SK-N-SH (cell line): ENCODE results near the gene PPP1R17. TPM values are rescaled to one million over a fixed set of nuclear protein-coding genes. Genes with fewer than 3 reads are reported as not detected.

ENCODE experiments used
- CTCF ChIA-PET: fragments of 300-600, 350-600 bp; formaldehyde crosslinking; extraction: SDS; loops from one replicate; lab custom pipeline; 2021; lab: Yijun Ruan, JAX
- POLR2A ChIA-PET: fragments of 350-600 bp; sonication (Branson Sonifier 250); formaldehyde crosslinking; extraction: SDS; loops from one replicate; lab custom pipeline; 2020; ENCODE audit warnings: antibody characterized with exemption, inconsistent platforms; lab: Yijun Ruan, JAX
- DNase-seq: peaks from one replicate; pipeline ENCODE4 v3.0.0; 2012
- H2AFZ ChIP-seq: fragments of 200-600 bp; sonication (generic); 2 replicates; pipeline ENCODE4 v1.8.1; 2016; ENCODE audit warnings: antibody characterized with exemption, mild to moderate bottlenecking, low read depth
- H3F3A ChIP-seq: fragments of 200-600 bp; sonication (generic); replicated peaks from 2 replicates; pipeline ENCODE3; 2016; ENCODE audit warnings: antibody characterized with exemption, mild to moderate bottlenecking; ENCODE audit not compliant: insufficient read depth
- H3K27ac ChIP-seq, 2 experiments: fragments of 200-500 bp in 1 of 2; fragments of 200-600 bp in 1 of 2; sonication (Bioruptor generic) in 1 of 2; sonication (generic), shearing (Covaris generic) in 1 of 2; 2 replicates each; pipeline versions ENCODE4 v1.5.1 to v1.6.1; 2014 to 2016; ENCODE audit warnings: low read depth in 2 of 2, inconsistent platforms in 1 of 2, low read length in 1 of 2, mild to moderate bottlenecking in 1 of 2, mixed read lengths in 1 of 2
- H3K27me3 ChIP-seq: fragments of 200-600 bp; sonication (generic), shearing (Covaris generic); 2 replicates; pipeline ENCODE4 v1.6.1; 2016; ENCODE audit warnings: mixed run types; ENCODE audit not compliant: insufficient read depth
- H3K36me3 ChIP-seq, 2 experiments: fragments of 200-500 bp in 1 of 2; fragments of 200-600 bp in 1 of 2; sonication (Bioruptor generic) in 1 of 2; sonication (generic) in 1 of 2; replicated peaks in 1 of 2; 2 replicates each; pipeline versions ENCODE3 to v1.5.1; 2014 to 2016; ENCODE audit warnings: low read length in 1 of 2, mild to moderate bottlenecking in 1 of 2; ENCODE audit not compliant: insufficient read depth in 2 of 2, control insufficient read depth in 1 of 2
- H3K4me1 ChIP-seq, 2 experiments: fragments of 200-500 bp in 1 of 2; fragments of 200-600 bp in 1 of 2; sonication (Bioruptor generic) in 1 of 2; sonication (generic), shearing (Covaris generic) in 1 of 2; 2 replicates each; pipeline versions ENCODE4 v1.5.1 to v1.6.1; 2014 to 2016; ENCODE audit warnings: low read depth in 1 of 2, low read length in 1 of 2, mixed run types in 1 of 2; ENCODE audit not compliant: insufficient read depth in 2 of 2, control insufficient read depth in 1 of 2
- H3K4me2 ChIP-seq: fragments of 200-600 bp; sonication (generic), shearing (Covaris generic); 2 replicates; pipeline ENCODE4 v1.6.1; 2017; ENCODE audit warnings: mixed run types
- H3K4me3 ChIP-seq, 2 experiments: fragments of 200-500 bp in 1 of 2; fragments of 200-600 bp in 1 of 2; sonication (Bioruptor generic) in 1 of 2; sonication (generic), shearing (Covaris generic) in 1 of 2; 2 replicates each; pipeline versions ENCODE4 v1.5.1 to v1.8.1; 2014 to 2016; ENCODE audit warnings: low read depth in 2 of 2, inconsistent platforms in 1 of 2, low read length in 1 of 2, mild to moderate bottlenecking in 1 of 2, mixed read lengths in 1 of 2, moderate library complexity in 1 of 2
- H3K79me2 ChIP-seq: fragments of 200-600 bp; sonication (generic); 2 replicates; pipeline ENCODE4 v1.8.1; 2017; ENCODE audit warnings: mild to moderate bottlenecking; ENCODE audit not compliant: insufficient read depth
- H3K9ac ChIP-seq: fragments of 200-600 bp; sonication (generic); 2 replicates; pipeline ENCODE4 v1.6.1; 2017; ENCODE audit warnings: mixed run types
- H3K9me2 ChIP-seq: fragments of 200-600 bp; sonication (generic); 2 replicates; pipeline ENCODE4 v1.6.1; 2017; ENCODE audit warnings: mixed run types
- H3K9me3 ChIP-seq: fragments of 200-600 bp; sonication (generic); 2 replicates; pipeline ENCODE4 v1.6.1; 2017; ENCODE audit warnings: mixed run types, mild to moderate bottlenecking, moderate library complexity
- H4K20me1 ChIP-seq: fragments of 200-600 bp; sonication (generic); 2 replicates; pipeline ENCODE4 v1.6.1; 2017; ENCODE audit warnings: mild to moderate bottlenecking, mixed run types; ENCODE audit not compliant: insufficient read depth
- CHD2 ChIP-seq: fragments of 150-350 bp; IDR thresholded peaks from 2 replicates; pipeline ENCODE4 v1.6.1; 2018; ENCODE audit warnings: low read length; ENCODE audit not compliant: partially characterized antibody
- EZH2phosphoT487 ChIP-seq: fragments of 200-600 bp; sonication (generic); IDR thresholded peaks from 2 replicates; pipeline ENCODE4 v1.6.1; 2017; ENCODE audit warnings: low read depth, mixed run types, mild to moderate bottlenecking, antibody characterized with exemption, moderate library complexity, borderline replicate concordance
- FOSL2 ChIP-seq: IDR thresholded peaks from 2 replicates; pipeline ENCODE4 v1.4.0; 2012; ENCODE audit warnings: low read depth, mild to moderate bottlenecking, moderate library complexity, borderline replicate concordance
- FOXJ3 ChIP-seq: sonication (generic); formaldehyde crosslinking; IDR thresholded peaks from 2 replicates; pipeline ENCODE4 v1.5.1; 2020; ENCODE audit warnings: mild to moderate bottlenecking, missing genetic modification reagents
- GABPA ChIP-seq: IDR thresholded peaks from 2 replicates; pipeline ENCODE4 v1.4.0; 2012; ENCODE audit warnings: low read depth, mild to moderate bottlenecking
- MXI1 ChIP-seq: IDR thresholded peaks from 2 replicates; pipeline ENCODE4 v1.6.1; 2012; ENCODE audit warnings: mild to moderate bottlenecking, low read depth, low read length, improper control_type of control experiment
- POLR2AphosphoS5 ChIP-seq: IDR thresholded peaks from 2 replicates; pipeline ENCODE4 v1.6.1; 2012; ENCODE audit warnings: low read depth, low read length
- RCOR1 ChIP-seq: fragments of 150-350 bp; IDR thresholded peaks from 2 replicates; pipeline ENCODE4 v1.6.1; 2017; ENCODE audit warnings: antibody characterized with exemption, low read length
- TEAD4 ChIP-seq: IDR thresholded peaks from 2 replicates; pipeline ENCODE4 v1.4.0; 2012; ENCODE audit warnings: mild to moderate bottlenecking, borderline replicate concordance; ENCODE audit not compliant: insufficient read depth
- YY1 ChIP-seq: IDR thresholded peaks from 2 replicates; pipeline ENCODE4 v1.4.0; 2012; ENCODE audit warnings: low read depth, mild to moderate bottlenecking
- WGBS: methylation state at CpG from one replicate; pipeline ENCODE4 v1.1.6; 2017; ENCODE audit warnings: low lambda C conversion rate; 5-methylcytosine and 5-hydroxymethylcytosine counted together
- polyA plus RNA-seq, 3 experiments: library from polyadenylated mRNA; depleted of rRNA; stranded (reverse); fragments of >200 nt; gene quantifications; 2 replicates each; pipeline ENCODE4 v1.2.3, GENCODE V29; 2012
- TF ChIP-seq, protein P1 (sequence below): IDR thresholded peaks from 2 replicates; pipeline ENCODE4 v1.6.1; 2012; ENCODE audit warnings: mild to moderate bottlenecking, low read depth, low read length, moderate library complexity
- TF ChIP-seq, protein P2 (sequence below): fragments of 200-600 bp; sonication (generic); IDR thresholded peaks from 2 replicates; pipeline ENCODE4 v1.6.1; 2017; ENCODE audit warnings: antibody characterized with exemption, mild to moderate bottlenecking, moderate library complexity
- TF ChIP-seq, protein P3 (sequence below): IDR thresholded peaks from 2 replicates; pipeline ENCODE4 v1.4.0; 2012; ENCODE audit warnings: low read depth
- TF ChIP-seq, protein P4 (sequence below): IDR thresholded peaks from 2 replicates; pipeline ENCODE4 v1.4.0; 2012; ENCODE audit warnings: low read depth, borderline replicate concordance
- TF ChIP-seq, protein P5 (sequence below): IDR thresholded peaks from 2 replicates; pipeline ENCODE4 v1.4.0; 2012; ENCODE audit warnings: low read depth, borderline replicate concordance

PPP1R17 gene
- polyA plus RNA-seq, 1 of the 3 experiments (the other 2 are of a cell fraction), result not detected

DNA sequence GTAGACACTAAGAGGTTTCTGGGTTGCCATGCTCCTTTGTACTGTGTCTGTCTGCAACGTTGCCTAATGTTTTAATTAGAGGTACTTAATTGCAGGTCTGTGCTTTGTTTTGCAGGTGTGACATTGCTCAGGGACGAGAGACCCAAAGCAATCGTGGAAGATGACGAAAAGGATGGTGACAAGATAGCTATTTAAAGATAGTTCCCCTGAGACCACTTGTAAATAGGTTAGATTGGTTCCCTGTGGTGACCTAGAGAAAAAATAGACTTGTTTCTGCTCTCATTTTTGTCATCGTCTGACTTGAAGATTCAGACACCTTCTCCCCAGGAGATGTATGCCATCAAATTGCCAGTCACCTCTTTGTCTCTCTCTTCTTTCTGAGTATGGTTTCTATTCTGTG is 20.1 kb downstream of the PPP1R17 start:
- no peaks in the 10 kb centered on the region for H4K20me1 ChIP-seq
- H2AFZ ChIP-seq, result no peak overlapping the region
- no peak for DNase-seq
- H3K4me3 ChIP-seq, result no peak overlapping the region
- H3K27ac ChIP-seq, result no peak overlapping the region
- H3K79me2 ChIP-seq, result no peaks in the 10 kb centered on the region
- no peaks in the 10 kb centered on the region for H3K9me2 ChIP-seq
- H3K4me1 ChIP-seq, result no peaks in the 10 kb centered on the region
- no peaks in the 10 kb centered on the region for H3K9me3 ChIP-seq
- POLR2A ChIA-PET, result no interaction called here
- 1% methylated on average over 5 of the region's 5 CpGs for WGBS
- TF ChIP-seq GABPA, result no peak
- no peak for TF ChIP-seq MXI1
- TF ChIP-seq, protein P1, sequence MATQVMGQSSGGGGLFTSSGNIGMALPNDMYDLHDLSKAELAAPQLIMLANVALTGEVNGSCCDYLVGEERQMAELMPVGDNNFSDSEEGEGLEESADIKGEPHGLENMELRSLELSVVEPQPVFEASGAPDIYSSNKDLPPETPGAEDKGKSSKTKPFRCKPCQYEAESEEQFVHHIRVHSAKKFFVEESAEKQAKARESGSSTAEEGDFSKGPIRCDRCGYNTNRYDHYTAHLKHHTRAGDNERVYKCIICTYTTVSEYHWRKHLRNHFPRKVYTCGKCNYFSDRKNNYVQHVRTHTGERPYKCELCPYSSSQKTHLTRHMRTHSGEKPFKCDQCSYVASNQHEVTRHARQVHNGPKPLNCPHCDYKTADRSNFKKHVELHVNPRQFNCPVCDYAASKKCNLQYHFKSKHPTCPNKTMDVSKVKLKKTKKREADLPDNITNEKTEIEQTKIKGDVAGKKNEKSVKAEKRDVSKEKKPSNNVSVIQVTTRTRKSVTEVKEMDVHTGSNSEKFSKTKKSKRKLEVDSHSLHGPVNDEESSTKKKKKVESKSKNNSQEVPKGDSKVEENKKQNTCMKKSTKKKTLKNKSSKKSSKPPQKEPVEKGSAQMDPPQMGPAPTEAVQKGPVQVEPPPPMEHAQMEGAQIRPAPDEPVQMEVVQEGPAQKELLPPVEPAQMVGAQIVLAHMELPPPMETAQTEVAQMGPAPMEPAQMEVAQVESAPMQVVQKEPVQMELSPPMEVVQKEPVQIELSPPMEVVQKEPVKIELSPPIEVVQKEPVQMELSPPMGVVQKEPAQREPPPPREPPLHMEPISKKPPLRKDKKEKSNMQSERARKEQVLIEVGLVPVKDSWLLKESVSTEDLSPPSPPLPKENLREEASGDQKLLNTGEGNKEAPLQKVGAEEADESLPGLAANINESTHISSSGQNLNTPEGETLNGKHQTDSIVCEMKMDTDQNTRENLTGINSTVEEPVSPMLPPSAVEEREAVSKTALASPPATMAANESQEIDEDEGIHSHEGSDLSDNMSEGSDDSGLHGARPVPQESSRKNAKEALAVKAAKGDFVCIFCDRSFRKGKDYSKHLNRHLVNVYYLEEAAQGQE, result no peak
- TF ChIP-seq RCOR1, result no peak
- TF ChIP-seq POLR2AphosphoS5, result no peak
- TF ChIP-seq CHD2, result no peak
- TF ChIP-seq, protein P2, sequence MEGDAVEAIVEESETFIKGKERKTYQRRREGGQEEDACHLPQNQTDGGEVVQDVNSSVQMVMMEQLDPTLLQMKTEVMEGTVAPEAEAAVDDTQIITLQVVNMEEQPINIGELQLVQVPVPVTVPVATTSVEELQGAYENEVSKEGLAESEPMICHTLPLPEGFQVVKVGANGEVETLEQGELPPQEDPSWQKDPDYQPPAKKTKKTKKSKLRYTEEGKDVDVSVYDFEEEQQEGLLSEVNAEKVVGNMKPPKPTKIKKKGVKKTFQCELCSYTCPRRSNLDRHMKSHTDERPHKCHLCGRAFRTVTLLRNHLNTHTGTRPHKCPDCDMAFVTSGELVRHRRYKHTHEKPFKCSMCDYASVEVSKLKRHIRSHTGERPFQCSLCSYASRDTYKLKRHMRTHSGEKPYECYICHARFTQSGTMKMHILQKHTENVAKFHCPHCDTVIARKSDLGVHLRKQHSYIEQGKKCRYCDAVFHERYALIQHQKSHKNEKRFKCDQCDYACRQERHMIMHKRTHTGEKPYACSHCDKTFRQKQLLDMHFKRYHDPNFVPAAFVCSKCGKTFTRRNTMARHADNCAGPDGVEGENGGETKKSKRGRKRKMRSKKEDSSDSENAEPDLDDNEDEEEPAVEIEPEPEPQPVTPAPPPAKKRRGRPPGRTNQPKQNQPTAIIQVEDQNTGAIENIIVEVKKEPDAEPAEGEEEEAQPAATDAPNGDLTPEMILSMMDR, result no peak
- TF ChIP-seq, protein P3, sequence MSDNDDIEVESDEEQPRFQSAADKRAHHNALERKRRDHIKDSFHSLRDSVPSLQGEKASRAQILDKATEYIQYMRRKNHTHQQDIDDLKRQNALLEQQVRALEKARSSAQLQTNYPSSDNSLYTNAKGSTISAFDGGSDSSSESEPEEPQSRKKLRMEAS, result no peak
- TF ChIP-seq YY1, result no peak
- no peak overlapping the region for H3K9ac ChIP-seq
- H3K36me3 ChIP-seq, result no peaks in the 10 kb centered on the region
- no peaks in the 10 kb centered on the region for H3F3A ChIP-seq
- peaks cover 31% of the 10 kb centered on the region for H3K27me3 ChIP-seq
- CTCF ChIA-PET, result interaction anchor here (1.0 kb wide), 1 partner anchor 334 kb away, joined by 3 read pairs; no protein-coding TSS in a partner anchor
- H3K4me2 ChIP-seq, result no peak overlapping the region

DNA sequence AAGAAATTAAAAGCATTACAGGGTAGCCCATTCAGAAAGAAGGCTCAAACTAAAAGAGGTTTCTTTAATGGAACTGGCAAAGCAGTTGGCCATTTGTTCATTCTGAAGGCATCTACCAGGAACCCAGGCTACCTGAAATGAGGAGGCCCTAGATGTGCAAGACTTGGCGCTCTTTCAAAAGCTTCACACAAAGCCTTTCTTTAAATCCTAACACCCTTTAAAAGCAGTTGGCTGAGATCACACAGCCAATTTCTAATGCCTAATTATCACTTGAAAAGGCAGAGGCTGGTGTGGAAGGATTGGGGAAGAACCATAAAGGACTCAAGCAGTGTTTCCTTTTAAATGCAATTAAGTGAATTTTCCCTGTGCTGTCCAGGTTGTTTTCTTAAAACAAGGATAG is 23.2 kb downstream of the PPP1R17 start:
- H3F3A ChIP-seq, result no peaks in the 10 kb centered on the region
- 9% methylated on average over 1 of the region's 1 CpG for WGBS
- POLR2A ChIA-PET, result no interaction called here
- no peak for DNase-seq
- no peaks in the 10 kb centered on the region for H3K36me3 ChIP-seq
- H3K9me2 ChIP-seq, result no peaks in the 10 kb centered on the region
- CTCF ChIA-PET, result interaction anchor here (1.0 kb wide), 1 partner anchor 65 kb away, joined by 3 read pairs; no protein-coding TSS in a partner anchor
- H3K27ac ChIP-seq, result no peak overlapping the region
- no peak overlapping the region for H3K4me3 ChIP-seq
- no peak overlapping the region for H3K9ac ChIP-seq
- H3K4me1 ChIP-seq, result no peaks in the 10 kb centered on the region
- H2AFZ ChIP-seq, result no peak overlapping the region
- H3K79me2 ChIP-seq, result no peaks in the 10 kb centered on the region
- no peaks in the 10 kb centered on the region for H3K9me3 ChIP-seq
- peaks cover 31% of the 10 kb centered on the region for H3K27me3 ChIP-seq
- no peaks in the 10 kb centered on the region for H4K20me1 ChIP-seq
- H3K4me2 ChIP-seq, result no peak overlapping the region
- TF ChIP-seq, protein P3, result no peak
- TF ChIP-seq, protein P4, sequence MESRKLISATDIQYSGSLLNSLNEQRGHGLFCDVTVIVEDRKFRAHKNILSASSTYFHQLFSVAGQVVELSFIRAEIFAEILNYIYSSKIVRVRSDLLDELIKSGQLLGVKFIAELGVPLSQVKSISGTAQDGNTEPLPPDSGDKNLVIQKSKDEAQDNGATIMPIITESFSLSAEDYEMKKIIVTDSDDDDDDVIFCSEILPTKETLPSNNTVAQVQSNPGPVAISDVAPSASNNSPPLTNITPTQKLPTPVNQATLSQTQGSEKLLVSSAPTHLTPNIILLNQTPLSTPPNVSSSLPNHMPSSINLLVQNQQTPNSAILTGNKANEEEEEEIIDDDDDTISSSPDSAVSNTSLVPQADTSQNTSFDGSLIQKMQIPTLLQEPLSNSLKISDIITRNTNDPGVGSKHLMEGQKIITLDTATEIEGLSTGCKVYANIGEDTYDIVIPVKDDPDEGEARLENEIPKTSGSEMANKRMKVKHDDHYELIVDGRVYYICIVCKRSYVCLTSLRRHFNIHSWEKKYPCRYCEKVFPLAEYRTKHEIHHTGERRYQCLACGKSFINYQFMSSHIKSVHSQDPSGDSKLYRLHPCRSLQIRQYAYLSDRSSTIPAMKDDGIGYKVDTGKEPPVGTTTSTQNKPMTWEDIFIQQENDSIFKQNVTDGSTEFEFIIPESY, result no peak
- TF ChIP-seq EZH2phosphoT487 (no peak), FOXJ3 (CRISPR knock-in tag) (no peak), TEAD4 (no peak), FOSL2 (no peak)
- TF ChIP-seq, protein P5, sequence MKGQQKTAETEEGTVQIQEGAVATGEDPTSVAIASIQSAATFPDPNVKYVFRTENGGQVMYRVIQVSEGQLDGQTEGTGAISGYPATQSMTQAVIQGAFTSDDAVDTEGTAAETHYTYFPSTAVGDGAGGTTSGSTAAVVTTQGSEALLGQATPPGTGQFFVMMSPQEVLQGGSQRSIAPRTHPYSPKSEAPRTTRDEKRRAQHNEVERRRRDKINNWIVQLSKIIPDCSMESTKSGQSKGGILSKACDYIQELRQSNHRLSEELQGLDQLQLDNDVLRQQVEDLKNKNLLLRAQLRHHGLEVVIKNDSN, result no peak
- TF ChIP-seq, protein P2, result no peak
